GM06990 (cell line): Measurements from ENCODE around the gene LRRC15.

Experiments
- DNase-seq: peaks from one replicate; pipeline ENCODE4 v3.0.0-alpha.2; 2011; ENCODE audit not compliant: insufficient read length; ENCODE audit errors: extremely low read depth
- H3K27me3 ChIP-seq: replicated peaks from 2 replicates; pipeline ENCODE4 v1.6.0; 2011; ENCODE audit warnings: low read length; ENCODE audit not compliant: control insufficient read depth, insufficient read depth
- H3K36me3 ChIP-seq: 2 replicates; pipeline ENCODE4 v1.5.1; 2011; ENCODE audit warnings: low read length; ENCODE audit not compliant: control insufficient read depth, insufficient read depth
- H3K4me3 ChIP-seq: replicated peaks from 2 replicates; pipeline ENCODE4 v1.5.1; 2011; ENCODE audit warnings: low read depth, mild to moderate bottlenecking, control low read depth, low read length
- TF ChIP-seq, protein P1 (sequence below): IDR thresholded peaks from 2 replicates; pipeline ENCODE4 v1.5.1; 2011; ENCODE audit warnings: low read length, control low read depth, mild to moderate bottlenecking, inconsistent platforms; ENCODE audit not compliant: insufficient read depth, poor library complexity, severe bottlenecking

LRRC15 gene

DNA sequence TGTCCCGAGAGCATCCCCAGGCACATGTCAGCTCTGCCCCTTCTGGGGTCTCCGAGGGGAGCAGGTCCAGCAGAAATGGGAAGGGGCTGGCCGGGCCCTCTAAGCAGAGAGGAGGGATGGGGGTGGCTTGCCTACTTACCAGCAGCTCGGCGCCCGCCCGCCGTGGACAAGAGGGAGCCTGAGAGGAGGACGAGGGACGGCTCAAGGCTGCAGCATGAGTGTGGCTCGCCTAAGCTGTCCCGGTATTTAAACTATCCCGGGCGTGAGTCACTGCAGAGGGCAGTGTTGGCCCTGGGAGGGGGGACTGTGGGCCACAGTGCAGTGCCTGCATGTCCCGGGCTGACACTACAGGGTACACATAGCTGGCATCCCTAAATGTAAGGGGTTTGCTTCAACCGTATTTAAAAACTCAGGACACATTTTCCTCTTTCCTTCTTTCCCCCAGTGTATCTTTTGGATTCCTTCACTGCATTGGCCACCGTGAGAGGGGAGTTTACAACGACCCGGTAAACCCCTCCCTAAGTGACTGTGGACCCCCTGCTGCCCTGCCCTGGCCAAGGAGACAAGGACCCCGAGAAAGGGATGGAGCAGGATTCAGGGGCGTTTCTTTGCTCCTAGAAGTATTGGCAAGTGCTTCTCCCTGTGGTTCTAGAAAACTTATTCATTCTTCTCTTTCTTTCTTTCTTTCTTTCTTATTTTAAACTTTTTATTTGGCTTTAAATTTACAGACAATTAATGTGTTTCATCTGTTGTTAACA lies at the start of gene LRRC15:
Gene LRRC15, minus strand, starts transcription at position 222 of the 758 bp plus-strand sequence. CDS start 8,700 bp downstream, outside the sequence.
- no peak for DNase-seq
- Histone ChIP-seq H3K36me3 (no peaks in the 10 kb centered on the region), H3K4me3 (no peak within 1 kb of the TSS), H3K27me3 (no peaks in the 10 kb centered on the region; the same call in 1 of the 2 replicates)
- TF ChIP-seq, protein P1, sequence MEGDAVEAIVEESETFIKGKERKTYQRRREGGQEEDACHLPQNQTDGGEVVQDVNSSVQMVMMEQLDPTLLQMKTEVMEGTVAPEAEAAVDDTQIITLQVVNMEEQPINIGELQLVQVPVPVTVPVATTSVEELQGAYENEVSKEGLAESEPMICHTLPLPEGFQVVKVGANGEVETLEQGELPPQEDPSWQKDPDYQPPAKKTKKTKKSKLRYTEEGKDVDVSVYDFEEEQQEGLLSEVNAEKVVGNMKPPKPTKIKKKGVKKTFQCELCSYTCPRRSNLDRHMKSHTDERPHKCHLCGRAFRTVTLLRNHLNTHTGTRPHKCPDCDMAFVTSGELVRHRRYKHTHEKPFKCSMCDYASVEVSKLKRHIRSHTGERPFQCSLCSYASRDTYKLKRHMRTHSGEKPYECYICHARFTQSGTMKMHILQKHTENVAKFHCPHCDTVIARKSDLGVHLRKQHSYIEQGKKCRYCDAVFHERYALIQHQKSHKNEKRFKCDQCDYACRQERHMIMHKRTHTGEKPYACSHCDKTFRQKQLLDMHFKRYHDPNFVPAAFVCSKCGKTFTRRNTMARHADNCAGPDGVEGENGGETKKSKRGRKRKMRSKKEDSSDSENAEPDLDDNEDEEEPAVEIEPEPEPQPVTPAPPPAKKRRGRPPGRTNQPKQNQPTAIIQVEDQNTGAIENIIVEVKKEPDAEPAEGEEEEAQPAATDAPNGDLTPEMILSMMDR: no peak

DNA sequence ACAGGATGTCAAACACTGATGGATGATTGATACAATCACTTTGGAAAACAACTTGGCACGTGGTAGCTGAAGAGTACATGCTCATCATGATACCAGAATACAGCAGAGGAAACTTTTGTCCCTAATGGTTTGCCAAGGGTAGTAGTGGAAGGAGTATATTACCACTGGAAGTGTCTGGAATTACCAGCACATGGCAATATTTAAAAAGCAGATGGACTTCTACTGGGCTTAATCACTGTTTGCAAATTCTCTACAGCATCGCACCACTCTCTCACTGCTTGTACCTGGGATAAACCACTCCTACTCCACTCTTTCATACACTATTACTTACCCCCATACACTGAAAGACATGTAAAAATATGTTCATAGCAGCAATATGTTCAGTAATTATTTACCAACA lies 49.1 kb upstream of the LRRC15 start:
- Histone ChIP-seq H3K4me3 (no peak overlapping the region), H3K36me3 (peaks cover 5% of the 10 kb centered on the region), H3K27me3 (no peaks in the 10 kb centered on the region)
- TF ChIP-seq, protein P1: no peak
- no peak for DNase-seq

DNA sequence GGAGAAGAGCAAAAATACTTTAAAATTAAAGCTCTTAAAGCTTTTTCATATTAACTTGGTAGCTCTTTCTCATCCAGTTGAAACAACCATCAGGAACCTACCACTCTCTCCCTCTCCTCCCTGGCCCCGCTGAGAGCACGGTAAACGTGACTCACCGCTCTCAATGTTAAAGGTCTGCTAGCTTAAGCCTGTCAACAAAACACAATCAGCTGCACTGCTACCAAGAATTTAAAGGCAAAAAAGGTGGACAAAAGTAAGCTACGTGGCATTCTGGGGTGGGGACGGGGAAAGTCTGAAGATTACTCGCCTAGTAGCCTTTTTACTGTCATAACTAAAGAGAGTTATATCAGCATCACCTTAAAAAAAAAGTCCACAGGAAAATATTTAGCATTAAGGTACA lies 37.9 kb upstream of the LRRC15 start:
- no peak for DNase-seq
- peaks cover 2% of the 10 kb centered on the region for H3K36me3 ChIP-seq
- TF ChIP-seq, protein P1: no peak

DNA sequence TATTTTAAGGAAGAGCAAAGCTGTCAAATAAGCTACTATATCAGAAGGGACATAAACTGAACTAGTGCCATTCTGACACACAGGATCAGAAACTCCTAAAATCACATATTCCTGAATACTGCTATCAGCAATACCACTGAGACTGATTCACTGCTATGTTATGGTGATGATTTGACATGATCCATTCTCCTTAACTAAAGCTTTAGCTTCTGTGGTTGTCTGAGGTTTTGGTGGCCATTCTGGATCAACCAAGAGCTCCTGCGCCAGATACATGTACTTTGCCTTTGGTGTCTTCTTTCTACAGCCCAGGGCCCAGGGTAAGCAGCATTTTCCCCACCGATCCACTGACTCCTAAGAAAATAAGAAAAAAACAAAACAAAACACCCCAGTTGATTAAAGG lies 36.2 kb upstream of the LRRC15 start:
- H3K27me3 ChIP-seq: no peaks in the 10 kb centered on the region
- H3K36me3 ChIP-seq: peaks cover 2% of the 10 kb centered on the region
- no peak for DNase-seq
- no peak overlapping the region for H3K4me3 ChIP-seq
- TF ChIP-seq, protein P1: no peak

More for the DNA sequence above, 37.9 kb upstream of the LRRC15 start:
- Histone ChIP-seq H3K27me3 (no peaks in the 10 kb centered on the region), H3K4me3 (no peak overlapping the region)

DNA sequence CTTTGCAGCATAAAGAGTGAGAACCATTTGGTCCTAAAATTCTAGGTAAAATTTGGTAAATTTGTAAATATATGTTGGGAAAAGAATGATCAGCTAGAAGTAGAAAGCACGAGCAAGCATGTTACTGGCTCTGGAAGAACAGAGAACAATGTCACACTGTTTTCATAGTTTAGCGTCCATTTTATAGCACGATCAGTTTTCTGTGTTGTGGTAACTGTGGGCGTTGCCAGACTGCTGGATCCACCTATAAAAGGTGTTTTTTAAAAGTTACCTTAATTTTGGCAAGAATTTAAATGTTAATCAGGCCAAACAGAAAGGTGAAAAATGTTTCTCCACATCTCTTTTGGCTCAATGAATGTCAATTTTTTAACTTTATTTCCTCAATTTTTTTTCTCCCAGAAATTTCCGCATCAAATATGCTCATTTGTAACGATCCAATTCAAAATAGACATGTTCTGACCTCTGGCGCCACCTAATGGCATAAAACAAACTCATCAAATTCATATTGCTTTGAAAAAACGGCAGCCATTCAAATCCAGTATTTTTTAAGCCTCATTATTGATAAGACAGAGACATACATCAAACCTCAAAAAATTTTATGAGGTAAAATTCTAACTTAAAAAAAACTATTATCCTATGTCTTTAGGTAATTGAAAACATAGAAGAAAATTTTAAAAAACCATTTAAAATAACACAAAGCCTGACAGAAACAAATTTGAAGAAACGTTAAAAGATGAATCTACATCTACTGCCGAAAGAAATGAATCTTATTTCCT lies 35.0 kb upstream of the LRRC15 start:
- no peaks in the 10 kb centered on the region for H3K27me3 ChIP-seq
- no peak for DNase-seq
- H3K36me3 ChIP-seq: peaks cover 2% of the 10 kb centered on the region
- H3K4me3 ChIP-seq: no peak overlapping the region
- TF ChIP-seq, protein P1: peak; percentile 60
